Memory B cell (primary cell): Measurements from ENCODE around the gene IFNGR2.

Experiments used
- ATAC-seq: fragments of 150-1000 bp; cut with Tn5 transposase; 2 replicates; pipeline ENCODE4 v1.10.0; 2021; ENCODE audit warnings: low read depth, mild to moderate bottlenecking, moderate library complexity
- DNase-seq, 2 donors: peaks; one replicate each; pipeline ENCODE4 v3.0.0; 2022; ENCODE audit warnings: low spot score in 2 of 2
- H3K27ac Mint-ChIP-seq: one replicate; pipeline ENCODE4 v1.8.0; 2022; ENCODE audit warnings: mild to moderate bottlenecking, moderate library complexity, mixed read lengths
- H3K27me3 Mint-ChIP-seq: one replicate; pipeline ENCODE4 v1.8.0; 2022; ENCODE audit warnings: mixed read lengths
- H3K36me3 Mint-ChIP-seq: one replicate; pipeline ENCODE4 v1.8.0; 2022; ENCODE audit warnings: mild to moderate bottlenecking, mixed read lengths
- H3K4me1 Mint-ChIP-seq: one replicate; pipeline ENCODE4 v1.8.0; 2022; ENCODE audit warnings: mixed read lengths
- H3K4me3 Mint-ChIP-seq: one replicate; pipeline ENCODE4 v1.8.0; 2022; ENCODE audit warnings: mild to moderate bottlenecking, moderate library complexity, mixed read lengths
- H3K9me3 Mint-ChIP-seq: one replicate; pipeline ENCODE4 v1.8.0; 2022; ENCODE audit warnings: mixed read lengths

Gene IFNGR2

GRCh38 chr21:33384841-33385331 lies 18.3 kb upstream of the IFNGR2 start:
- H3K4me1 Mint-ChIP-seq: peaks cover 60% of the 10 kb centered on the region
- peak overlapping the region; percentile 98 for H3K27ac Mint-ChIP-seq
- no peaks in the 10 kb centered on the region for H3K36me3 Mint-ChIP-seq
- no peak for ATAC-seq
- H3K9me3 Mint-ChIP-seq: peaks cover 1% of the 10 kb centered on the region
- no peak for DNase-seq
- H3K27me3 Mint-ChIP-seq: no peaks in the 10 kb centered on the region
- H3K4me3 Mint-ChIP-seq: no peak overlapping the region

GRCh38 chr21:33386222-33386784 lies 16.9 kb upstream of the IFNGR2 start:
- DNase-seq (no peak), ATAC-seq (no peak)
- Mint-ChIP-seq H3K9me3 (peaks cover 1% of the 10 kb centered on the region), H3K4me3 (no peak overlapping the region), H3K27me3 (no peaks in the 10 kb centered on the region), H3K27ac (peak overlapping the region; percentile 38), H3K36me3 (no peaks in the 10 kb centered on the region), H3K4me1 (peaks cover 46% of the 10 kb centered on the region)

GRCh38 chr21:33387294-33387693 lies 15.9 kb upstream of the IFNGR2 start:
- H3K27ac Mint-ChIP-seq: no peak overlapping the region
- DNase-seq (no peak), ATAC-seq (no peak)
- no peaks in the 10 kb centered on the region for H3K36me3 Mint-ChIP-seq
- peaks cover 39% of the 10 kb centered on the region for H3K4me1 Mint-ChIP-seq
- H3K4me3 Mint-ChIP-seq: no peak overlapping the region
- no peaks in the 10 kb centered on the region for H3K27me3 Mint-ChIP-seq
- peaks cover 1% of the 10 kb centered on the region for H3K9me3 Mint-ChIP-seq

- peak; percentile 25 for ATAC-seq
- Mint-ChIP-seq H3K36me3 (no peaks in the 10 kb centered on the region), H3K27ac (peak overlapping the region; percentile 95), H3K4me1 (peaks cover 37% of the 10 kb centered on the region), H3K27me3 (no peaks in the 10 kb centered on the region), H3K9me3 (peaks cover 1% of the 10 kb centered on the region), H3K4me3 (peak overlapping the region; percentile 37)
- no peak for DNase-seq
Measured at GRCh38 chr21:33388188-33388587, 15.0 kb upstream of the IFNGR2 start.

- H3K27me3 Mint-ChIP-seq: no peaks in the 10 kb centered on the region
Measured at GRCh38 chr21:33390479-33390878, 12.7 kb upstream of the IFNGR2 start.

GRCh38 chr21:33391656-33392055 lies 11.6 kb upstream of the IFNGR2 start:
- ATAC-seq (no peak), DNase-seq (no peak)
- H3K27ac Mint-ChIP-seq: no peak overlapping the region
- H3K4me1 Mint-ChIP-seq: peaks cover 25% of the 10 kb centered on the region
- no peaks in the 10 kb centered on the region for H3K9me3 Mint-ChIP-seq
- no peaks in the 10 kb centered on the region for H3K27me3 Mint-ChIP-seq
- no peak overlapping the region for H3K4me3 Mint-ChIP-seq
- no peaks in the 10 kb centered on the region for H3K36me3 Mint-ChIP-seq

More at GRCh38 chr21:33390479-33390878, 12.7 kb upstream of the IFNGR2 start:
- no peak overlapping the region for H3K4me3 Mint-ChIP-seq
- H3K9me3 Mint-ChIP-seq: peaks cover 1% of the 10 kb centered on the region
- peaks cover 24% of the 10 kb centered on the region for H3K4me1 Mint-ChIP-seq
- DNase-seq (no peak), ATAC-seq (no peak)
- no peaks in the 10 kb centered on the region for H3K36me3 Mint-ChIP-seq
- H3K27ac Mint-ChIP-seq: peak overlapping the region; percentile 38

GRCh38 chr21:33392284-33392985 lies 10.8 kb upstream of the IFNGR2 start:
- no peak for DNase-seq
- Mint-ChIP-seq H3K36me3 (no peaks in the 10 kb centered on the region), H3K4me3 (peak overlapping the region; percentile 25), H3K27me3 (no peaks in the 10 kb centered on the region), H3K27ac (no peak overlapping the region), H3K9me3 (no peaks in the 10 kb centered on the region), H3K4me1 (peaks cover 25% of the 10 kb centered on the region)
- ATAC-seq: no peak

GRCh38 chr21:33393348-33393747 lies 9.9 kb upstream of the IFNGR2 start:
- Mint-ChIP-seq H3K4me1 (peaks cover 25% of the 10 kb centered on the region), H3K27me3 (no peaks in the 10 kb centered on the region), H3K27ac (no peak overlapping the region), H3K36me3 (no peaks in the 10 kb centered on the region), H3K9me3 (no peaks in the 10 kb centered on the region), H3K4me3 (no peak overlapping the region)
- ATAC-seq: no peak
- no peak for DNase-seq

- H3K9me3 Mint-ChIP-seq: no peaks in the 10 kb centered on the region
Measured at GRCh38 chr21:33394260-33394659, 9.0 kb upstream of the IFNGR2 start.

GRCh38 chr21:33395891-33396331 lies 7.3 kb upstream of the IFNGR2 start:
- Mint-ChIP-seq H3K36me3 (no peaks in the 10 kb centered on the region), H3K27me3 (no peaks in the 10 kb centered on the region), H3K9me3 (no peaks in the 10 kb centered on the region), H3K4me3 (no peak overlapping the region), H3K4me1 (peaks cover 34% of the 10 kb centered on the region), H3K27ac (no peak overlapping the region)
- ATAC-seq: no peak
- no peak for DNase-seq

More at GRCh38 chr21:33394260-33394659, 9.0 kb upstream of the IFNGR2 start:
- Mint-ChIP-seq H3K4me3 (no peak overlapping the region), H3K27me3 (no peaks in the 10 kb centered on the region), H3K36me3 (no peaks in the 10 kb centered on the region), H3K4me1 (peaks cover 26% of the 10 kb centered on the region), H3K27ac (no peak overlapping the region)
- ATAC-seq (peak; percentile 49), DNase-seq (no peak)

- Mint-ChIP-seq H3K9me3 (no peaks in the 10 kb centered on the region), H3K36me3 (no peaks in the 10 kb centered on the region), H3K4me1 (peaks cover 35% of the 10 kb centered on the region), H3K27ac (no peak overlapping the region), H3K27me3 (no peaks in the 10 kb centered on the region), H3K4me3 (no peak overlapping the region)
- DNase-seq (no peak), ATAC-seq (no peak)
Measured at GRCh38 chr21:33396436-33396835, 6.8 kb upstream of the IFNGR2 start.

GRCh38 chr21:33396951-33397350 lies 6.3 kb upstream of the IFNGR2 start:
- Mint-ChIP-seq H3K36me3 (no peaks in the 10 kb centered on the region), H3K4me1 (peaks cover 35% of the 10 kb centered on the region), H3K4me3 (no peak overlapping the region), H3K9me3 (no peaks in the 10 kb centered on the region), H3K27ac (no peak overlapping the region), H3K27me3 (no peaks in the 10 kb centered on the region)
- no peak for DNase-seq
- ATAC-seq: no peak

- Mint-ChIP-seq H3K27me3 (no peaks in the 10 kb centered on the region), H3K27ac (no peak overlapping the region), H3K9me3 (no peaks in the 10 kb centered on the region), H3K4me3 (no peak overlapping the region), H3K4me1 (peaks cover 33% of the 10 kb centered on the region), H3K36me3 (no peaks in the 10 kb centered on the region)
- DNase-seq: no peak
- no peak for ATAC-seq
Measured at GRCh38 chr21:33397717-33398116, 5.5 kb upstream of the IFNGR2 start.

- ATAC-seq: no peak
- H3K27ac Mint-ChIP-seq: no peak overlapping the region
- peaks cover 31% of the 10 kb centered on the region for H3K4me1 Mint-ChIP-seq
- H3K36me3 Mint-ChIP-seq: no peaks in the 10 kb centered on the region
- H3K4me3 Mint-ChIP-seq: no peak overlapping the region
- no peaks in the 10 kb centered on the region for H3K27me3 Mint-ChIP-seq
- H3K9me3 Mint-ChIP-seq: no peaks in the 10 kb centered on the region
- DNase-seq: no peak
Measured at GRCh38 chr21:33398361-33398760, 4.9 kb upstream of the IFNGR2 start.

GRCh38 chr21:33401630-33401992 lies 1.6 kb upstream of the IFNGR2 start:
- no peak overlapping the region for H3K4me3 Mint-ChIP-seq
- no peaks in the 10 kb centered on the region for H3K9me3 Mint-ChIP-seq
- H3K27me3 Mint-ChIP-seq: no peaks in the 10 kb centered on the region
- peaks cover 37% of the 10 kb centered on the region for H3K4me1 Mint-ChIP-seq
- H3K36me3 Mint-ChIP-seq: peaks cover 10% of the 10 kb centered on the region
- ATAC-seq (no peak), DNase-seq (no peak)
- H3K27ac Mint-ChIP-seq: no peak overlapping the region
